PC-9 (cell line): ENCODE data around the gene DRG1. TPM values are rescaled to one million over a fixed set of nuclear protein-coding genes. Genes with fewer than 3 reads are reported as not detected.

Source experiments
- BruUV-seq: library from RNA; stranded (reverse); fragments of 400-500 nt; replicated peaks from 2 replicates; lab custom pipeline; 2021; lab: Mats Ljungman, UMichigan
- CTCF ChIA-PET: fragments of 300-600 bp; sonication (Branson Sonifier 250); formaldehyde crosslinking; loops from one replicate; lab custom pipeline; 2022; ENCODE audit warnings: antibody characterized with exemption; lab: Charles Lee
- POLR2A ChIA-PET: fragments of 300-600 bp; sonication (Branson Sonifier 250); formaldehyde crosslinking; loops from one replicate; lab custom pipeline; 2022; ENCODE audit warnings: antibody characterized with exemption; ENCODE audit not compliant: unreplicated experiment; lab: Charles Lee
- DNase-seq, 2 experiments: peaks; one replicate each; pipeline versions ENCODE4 v3.0.0 to v3.0.0-alpha.2; 2015 to 2022; ENCODE audit warnings: mixed read lengths in 1 of 2
- H2AFZ ChIP-seq: fragments of 200-600 bp; sonication (generic); 2 replicates; pipeline ENCODE4 v1.8.1; 2017; ENCODE audit warnings: antibody characterized with exemption
- H3F3A ChIP-seq: fragments of 200-600 bp; sonication (generic); 2 replicates; pipeline ENCODE4 v1.8.1; 2017; ENCODE audit warnings: antibody characterized with exemption, mild to moderate bottlenecking, low read depth; ENCODE audit not compliant: insufficient read depth
- H3K27ac ChIP-seq: fragments of 200-600 bp; sonication (generic); 2 replicates; pipeline ENCODE4 v1.6.1; 2016; ENCODE audit warnings: mixed run types
- H3K27me3 ChIP-seq: fragments of 200-600 bp; sonication (generic); 2 replicates; pipeline ENCODE4 v1.6.1; 2016; ENCODE audit warnings: low read depth, mixed run types; ENCODE audit not compliant: insufficient read depth
- H3K36me3 ChIP-seq: fragments of 200-600 bp; sonication (generic); 2 replicates; pipeline ENCODE4 v1.6.1; 2016; ENCODE audit warnings: low read depth, mixed run types
- H3K4me1 ChIP-seq: fragments of 200-600 bp; sonication (generic); replicated peaks from 2 replicates; pipeline ENCODE4 v1.6.1; 2016; ENCODE audit warnings: mixed run types; ENCODE audit not compliant: insufficient read depth
- H3K4me2 ChIP-seq: fragments of 200-600 bp; sonication (generic); 2 replicates; pipeline ENCODE4 v1.6.1; 2017; ENCODE audit warnings: mixed run types
- H3K4me3 ChIP-seq: fragments of 200-600 bp; sonication (generic); 2 replicates; pipeline ENCODE4 v1.6.1; 2016; ENCODE audit warnings: mixed run types
- H3K79me2 ChIP-seq: fragments of 200-600 bp; sonication (generic); 2 replicates; pipeline ENCODE4 v1.6.1; 2017; ENCODE audit warnings: low read depth, mixed run types
- H3K9me2 ChIP-seq: fragments of 200-600 bp; sonication (generic); 2 replicates; pipeline ENCODE4 v1.8.1; 2017; ENCODE audit warnings: mild to moderate bottlenecking; ENCODE audit not compliant: insufficient read depth
- H3K9me3 ChIP-seq: fragments of 200-600 bp; sonication (generic); 2 replicates; pipeline ENCODE4 v1.8.1; 2016; ENCODE audit warnings: low read depth; ENCODE audit not compliant: insufficient read depth
- H4K20me1 ChIP-seq: fragments of 200-600 bp; sonication (generic); 2 replicates; pipeline ENCODE4 v1.8.1; 2017; ENCODE audit not compliant: insufficient read depth
- CTCF ChIP-seq: fragments of 200-600 bp; sonication (generic); conservative IDR thresholded peaks from 2 replicates; pipeline ENCODE4 v1.6.1; 2017; ENCODE audit warnings: mixed run types, antibody characterized with exemption, mild to moderate bottlenecking, moderate library complexity
- EZH2 ChIP-seq: fragments of 200-600 bp; sonication (generic); IDR thresholded peaks from 2 replicates; pipeline ENCODE4 v1.8.0; 2017; ENCODE audit warnings: antibody characterized with exemption, low read depth
- intact Hi-C: fragments of 100-400 bp; cut with micrococcal nuclease; formaldehyde crosslinking; loops from one replicate; pipeline ENCODE4 v1.10.0; 2022; ENCODE audit not compliant: unreplicated experiment
- total RNA-seq: library from RNA; stranded (reverse); gene quantifications from 2 replicates; pipeline ENCODE4 v1.2.3, GENCODE V29; 2021

DRG1 gene
- total RNA-seq, 1 experiment from 2014 or later: 73.8 TPM

GRCh38 chr22:31446208-31446607 lies 46.8 kb downstream of the DRG1 start:
- Histone ChIP-seq H3K4me1 (no peaks in the 10 kb centered on the region), H3F3A (peaks cover 11% of the 10 kb centered on the region), H3K79me2 (no peaks in the 10 kb centered on the region), H3K4me3 (no peak overlapping the region), H3K27ac (no peak overlapping the region), H3K4me2 (no peak overlapping the region), H4K20me1 (no peaks in the 10 kb centered on the region; the same call in 1 of the 2 replicates), H3K9me2 (no peaks in the 10 kb centered on the region), H3K27me3 (no peaks in the 10 kb centered on the region), H3K9me3 (no peaks in the 10 kb centered on the region), H3K36me3 (0 out of 2 replicates have a peak, but pooled peaks cover 4% of the 10 kb centered on the region), H2AFZ (no peak overlapping the region)
- ChIA-PET CTCF (no interaction called here), POLR2A (no interaction called here)
- BruUV-seq: no TSS peak
- DNase-seq: no peak
- no peak for TF ChIP-seq EZH2
- TF ChIP-seq CTCF: no peak
- intact Hi-C loops: no loop called here

- H3K4me3 ChIP-seq: no peak overlapping the region
- H4K20me1 ChIP-seq: no peaks in the 10 kb centered on the region; the same call in 1 of the 2 replicates
- no peak for TF ChIP-seq CTCF
- TF ChIP-seq EZH2: no peak
- no peaks in the 10 kb centered on the region for H3K27me3 ChIP-seq
- no peaks in the 10 kb centered on the region for H3K9me2 ChIP-seq
- no peak for DNase-seq
- intact Hi-C loops: no loop called here
- peaks cover 11% of the 10 kb centered on the region for H3F3A ChIP-seq
- no peaks in the 10 kb centered on the region for H3K79me2 ChIP-seq
- no peaks in the 10 kb centered on the region for H3K9me3 ChIP-seq
- H3K36me3 ChIP-seq: 0 out of 2 replicates have a peak, but pooled peaks cover under 1% of the 10 kb centered on the region
- no peak overlapping the region for H2AFZ ChIP-seq
- H3K27ac ChIP-seq: no peak overlapping the region
- ChIA-PET CTCF (no interaction called here), POLR2A (no interaction called here)
- no TSS peak for BruUV-seq
- no peak overlapping the region for H3K4me2 ChIP-seq
- no peaks in the 10 kb centered on the region for H3K4me1 ChIP-seq
These were observed 47.4 kb downstream of the DRG1 start for GRCh38 chr22:31446767-31447166.

GRCh38 chr22:31447337-31447736 lies 47.9 kb downstream of the DRG1 start:
- no peak overlapping the region for H3K4me3 ChIP-seq
- no peaks in the 10 kb centered on the region for H3K9me3 ChIP-seq
- BruUV-seq: no TSS peak
- ChIA-PET POLR2A (no interaction called here), CTCF (no interaction called here)
- no peak overlapping the region for H2AFZ ChIP-seq
- H3K27ac ChIP-seq: no peak overlapping the region
- no peaks in the 10 kb centered on the region for H3K9me2 ChIP-seq
- no peak for DNase-seq
- peaks cover 16% of the 10 kb centered on the region for H3F3A ChIP-seq
- H3K36me3 ChIP-seq: no peaks in the 10 kb centered on the region
- no peaks in the 10 kb centered on the region for H3K27me3 ChIP-seq
- H3K4me2 ChIP-seq: no peak overlapping the region
- no peak for TF ChIP-seq EZH2
- no peak for TF ChIP-seq CTCF
- no peaks in the 10 kb centered on the region for H3K4me1 ChIP-seq
- intact Hi-C loops: no loop called here
- no peaks in the 10 kb centered on the region; the same call in 1 of the 2 replicates for H4K20me1 ChIP-seq
- no peaks in the 10 kb centered on the region for H3K79me2 ChIP-seq
